H9 (cell line): ENCODE data around the gene WNT9A. TPM values are rescaled to one million over a fixed set of nuclear protein-coding genes. Genes with fewer than 3 reads are reported as not detected.

Source experiments
- DNase-seq: peaks from one replicate; pipeline ENCODE4 v3.0.0-alpha.2; 2017
- H2AFZ ChIP-seq: one replicate; pipeline ENCODE4 v1.6.1; 2013; ENCODE audit warnings: mild to moderate bottlenecking, low read length, control low read depth, moderate library complexity
- H2AK5ac ChIP-seq: 2 replicates; pipeline ENCODE4 v1.6.1; 2013; ENCODE audit warnings: low read length, control low read depth, mixed read lengths; ENCODE audit not compliant: insufficient read length
- H2BK120ac ChIP-seq: one replicate; pipeline ENCODE4 v1.6.1; 2013; ENCODE audit warnings: low read depth, mild to moderate bottlenecking, low read length, control low read depth, inconsistent platforms; ENCODE audit not compliant: poor library complexity, severe bottlenecking
- H2BK12ac ChIP-seq: 2 replicates; pipeline ENCODE4 v1.6.1; 2013; ENCODE audit warnings: low read length, control low read depth, mixed read lengths, low read depth; ENCODE audit not compliant: insufficient read length
- H2BK15ac ChIP-seq: 2 replicates; pipeline ENCODE4 v1.6.1; 2013; ENCODE audit warnings: low read depth, low read length, control low read depth
- H2BK20ac ChIP-seq: one replicate; pipeline ENCODE4 v1.6.1; 2013; ENCODE audit warnings: low read depth, mild to moderate bottlenecking, low read length, control low read depth, inconsistent platforms; ENCODE audit not compliant: poor library complexity, severe bottlenecking
- H2BK5ac ChIP-seq: 2 replicates; pipeline ENCODE4 v1.6.1; 2013; ENCODE audit warnings: low read length, control low read depth, mixed read lengths; ENCODE audit not compliant: insufficient read length
- H3K14ac ChIP-seq: 2 replicates; pipeline ENCODE4 v1.6.1; 2013; ENCODE audit warnings: low read length, control low read depth; ENCODE audit not compliant: insufficient read depth
- H3K18ac ChIP-seq: 2 replicates; pipeline ENCODE4 v1.6.1; 2013; ENCODE audit warnings: low read depth, mild to moderate bottlenecking, mixed read lengths, low read length, control low read depth; ENCODE audit not compliant: insufficient read length
- H3K23ac ChIP-seq: 2 replicates; pipeline ENCODE4 v1.6.1; 2013; ENCODE audit warnings: low read length, control low read depth, mixed read lengths, low read depth; ENCODE audit not compliant: insufficient read length
- H3K23me2 ChIP-seq: 2 replicates; pipeline ENCODE4 v1.6.1; 2013; ENCODE audit warnings: low read depth, mild to moderate bottlenecking, mixed read lengths, low read length, control low read depth; ENCODE audit not compliant: insufficient read length, poor library complexity, severe bottlenecking
- H3K27ac ChIP-seq: 2 replicates; pipeline ENCODE4 v1.5.1; 2013; ENCODE audit warnings: low read length, control low read depth, mixed read lengths, low read depth; ENCODE audit not compliant: insufficient read length
- H3K27me3 ChIP-seq: 2 replicates; pipeline ENCODE4 v1.6.1; 2013; ENCODE audit warnings: low read length, control low read depth, inconsistent platforms; ENCODE audit not compliant: insufficient read depth
- H3K4ac ChIP-seq: 2 replicates; pipeline ENCODE4 v1.6.1; 2013; ENCODE audit warnings: low read depth, mild to moderate bottlenecking, control low read depth, inconsistent platforms, low read length, moderate library complexity
- H3K4me1 ChIP-seq: 2 replicates; pipeline ENCODE4 v1.6.1; 2013; ENCODE audit warnings: low read length, control low read depth, inconsistent platforms; ENCODE audit not compliant: insufficient read depth
- H3K4me2 ChIP-seq: 2 replicates; pipeline ENCODE4 v1.6.1; 2013; ENCODE audit warnings: low read length, control low read depth, mixed read lengths; ENCODE audit not compliant: insufficient read length, insufficient read depth
- H3K56ac ChIP-seq: 2 replicates; pipeline ENCODE4 v1.6.1; 2013; ENCODE audit warnings: low read depth, mild to moderate bottlenecking, mixed read lengths, low read length, control low read depth; ENCODE audit not compliant: insufficient read length
- H3K79me1 ChIP-seq: 2 replicates; pipeline ENCODE4 v1.6.1; 2013; ENCODE audit warnings: low read depth, mild to moderate bottlenecking, moderate library complexity, low read length, control low read depth, inconsistent platforms; ENCODE audit not compliant: insufficient read depth, poor library complexity, severe bottlenecking
- H3K79me2 ChIP-seq: 2 replicates; pipeline ENCODE4 v1.6.1; 2013; ENCODE audit warnings: low read length, control low read depth, inconsistent platforms; ENCODE audit not compliant: insufficient read depth
- H3K9ac ChIP-seq: 2 replicates; pipeline ENCODE4 v1.6.1; 2013; ENCODE audit warnings: low read length, control low read depth, mixed read lengths; ENCODE audit not compliant: insufficient read length; ENCODE audit errors: extremely low read depth
- H3K9me3 ChIP-seq: one replicate; pipeline ENCODE4 v1.6.1; 2013; ENCODE audit warnings: low read depth, low read length, inconsistent platforms; ENCODE audit not compliant: control insufficient read depth
- H3T11ph ChIP-seq: one replicate; pipeline ENCODE4 v1.6.1; 2013; ENCODE audit warnings: mild to moderate bottlenecking, low read length, control low read depth, inconsistent platforms
- H4K20me1 ChIP-seq: one replicate; pipeline ENCODE4 v1.6.1; 2013; ENCODE audit not compliant: control insufficient read depth, insufficient read length, insufficient read depth
- H4K5ac ChIP-seq: 2 replicates; pipeline ENCODE4 v1.6.1; 2013; ENCODE audit warnings: low read depth, mild to moderate bottlenecking, mixed read lengths, low read length, control low read depth; ENCODE audit not compliant: insufficient read length
- H4K8ac ChIP-seq: replicated peaks from 2 replicates; pipeline ENCODE4 v1.6.1; 2013; ENCODE audit warnings: low read length, control low read depth, mixed read lengths, low read depth; ENCODE audit not compliant: insufficient read length
- H4K91ac ChIP-seq: 2 replicates; pipeline ENCODE4 v1.6.1; 2013; ENCODE audit warnings: low read depth, mild to moderate bottlenecking, moderate library complexity, mixed read lengths, low read length, control low read depth; ENCODE audit not compliant: insufficient read length
- H3K27ac Mint-ChIP-seq, 3 experiments: 2 replicates in 2 of 3; 3 replicates in 1 of 3; pipeline ENCODE4 v1.8.0; 2020 to 2021; ENCODE audit warnings: mixed read lengths in 3 of 3, mild to moderate bottlenecking in 1 of 3, moderate library complexity in 1 of 3
- H3K27me3 Mint-ChIP-seq: 2 replicates; pipeline ENCODE4 v1.8.0; 2021; ENCODE audit warnings: low read depth, mild to moderate bottlenecking, moderate library complexity, mixed read lengths
- H3K36me3 Mint-ChIP-seq, 3 experiments: 2 replicates in 2 of 3; 3 replicates in 1 of 3; pipeline ENCODE4 v1.8.0; 2020 to 2021; ENCODE audit warnings: low read depth in 3 of 3, mixed read lengths in 3 of 3; ENCODE audit not compliant: insufficient read depth in 1 of 3
- H3K4me1 Mint-ChIP-seq, 2 experiments: 2 replicates each; pipeline ENCODE4 v1.8.0; 2020; ENCODE audit warnings: mixed read lengths in 2 of 2
- H3K4me3 Mint-ChIP-seq, 2 experiments: 2 replicates in 1 of 2; 3 replicates in 1 of 2; pipeline ENCODE4 v1.8.0; 2020 to 2021; ENCODE audit warnings: mild to moderate bottlenecking in 2 of 2, mixed read lengths in 2 of 2, moderate library complexity in 1 of 2
- H3K9me3 Mint-ChIP-seq, 2 experiments: 2 replicates in 1 of 2; 3 replicates in 1 of 2; pipeline ENCODE4 v1.8.0; 2020; ENCODE audit warnings: mild to moderate bottlenecking in 2 of 2, mixed read lengths in 2 of 2, moderate library complexity in 1 of 2
- WGBS: extraction: QIAGEN DNeasy Blood & Tissue Kit; methylation state at CpG from one replicate; pipeline ENCODE4 v1.1.7; 2013; ENCODE audit warnings: missing lambda C conversion rate, low lambda C conversion rate, mixed read lengths; ENCODE audit not compliant: insufficient read length; ENCODE audit errors: extremely low coverage; 5-methylcytosine and 5-hydroxymethylcytosine counted together
- total RNA-seq: library from RNA; stranded (reverse); gene quantifications from 2 replicates; pipeline ENCODE4 v1.2.1, GENCODE V29; 2021
- TF ChIP-seq, protein P1 (sequence below): fragments of 200-600 bp; sonication (generic); conservative IDR thresholded peaks from 3 replicates; pipeline ENCODE4 v1.8.0; 2021; ENCODE audit warnings: antibody characterized with exemption, mild to moderate bottlenecking

WNT9A gene
- total RNA-seq, 1 experiment from 2014 or later = 0.77 TPM

DNA sequence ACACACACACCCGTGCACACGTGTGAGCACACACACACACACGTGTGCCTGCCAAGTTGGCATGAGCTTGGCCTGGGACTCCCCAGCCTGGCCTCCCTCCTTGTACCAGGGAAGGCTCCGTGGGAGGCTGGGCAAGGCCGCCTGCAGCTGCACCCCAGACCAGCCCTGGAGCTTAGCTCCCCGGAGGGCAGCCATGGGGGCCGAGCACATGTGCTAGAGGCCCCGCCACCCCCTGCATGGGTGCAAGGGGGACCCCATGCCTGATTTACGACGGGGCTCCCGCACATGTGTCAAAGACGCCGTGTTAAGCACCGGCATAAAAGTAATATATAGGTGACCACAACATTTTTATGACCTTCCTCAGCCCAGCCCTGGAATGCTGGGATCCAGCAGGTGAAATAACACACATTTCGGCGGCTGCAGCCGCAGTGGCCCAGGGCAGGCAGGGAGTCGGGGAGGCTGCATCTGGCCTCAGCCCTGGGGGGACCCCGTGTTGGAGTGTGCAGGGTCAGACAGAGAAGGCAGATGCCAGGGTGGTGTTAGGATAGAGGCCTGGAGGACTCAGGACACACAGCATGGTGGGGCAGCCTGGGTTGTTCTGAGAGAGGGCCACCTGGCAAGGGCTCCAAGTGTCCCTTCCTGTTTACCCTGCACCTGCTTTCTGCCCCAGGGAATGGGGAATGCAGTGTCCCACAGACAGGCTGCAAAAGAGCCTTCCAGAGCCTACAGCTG, 56.3 kb downstream of the WNT9A start:
- Histone ChIP-seq H3K23me2 (no peaks in the 10 kb centered on the region), H3K9me3 (no peaks in the 10 kb centered on the region), H3K79me1 (no peaks in the 10 kb centered on the region), H3K79me2 (no peaks in the 10 kb centered on the region), H2BK12ac (no peak overlapping the region), H3K4me1 (no peaks in the 10 kb centered on the region), H3T11ph (no peak overlapping the region), H2AFZ (no peak overlapping the region), H3K27me3 (no peaks in the 10 kb centered on the region), H3K18ac (no peak overlapping the region), H3K23ac (no peak overlapping the region), H4K5ac (no peak overlapping the region), H3K27ac (no peak overlapping the region), H4K8ac (no peak overlapping the region), H2BK20ac (no peak overlapping the region), H4K91ac (no peak overlapping the region), H3K4me2 (no peak overlapping the region), H3K14ac (no peak overlapping the region; the same call in 1 of the 2 replicates), H2BK15ac (no peak overlapping the region), H4K20me1 (no peaks in the 10 kb centered on the region), H2BK5ac (no peak overlapping the region), H3K56ac (no peak overlapping the region), H3K9ac (no peak overlapping the region), H2BK120ac (no peak overlapping the region), H2AK5ac (no peak overlapping the region), H3K4ac (no peak overlapping the region)
- H3K4me1 Mint-ChIP-seq = peaks cover 11 to 26% of the 10 kb centered on the region in 2 experiments
- no peak for DNase-seq
- no CpG with 5 or more reads among the region's 19 CpGs for WGBS
- TF ChIP-seq, protein P1, sequence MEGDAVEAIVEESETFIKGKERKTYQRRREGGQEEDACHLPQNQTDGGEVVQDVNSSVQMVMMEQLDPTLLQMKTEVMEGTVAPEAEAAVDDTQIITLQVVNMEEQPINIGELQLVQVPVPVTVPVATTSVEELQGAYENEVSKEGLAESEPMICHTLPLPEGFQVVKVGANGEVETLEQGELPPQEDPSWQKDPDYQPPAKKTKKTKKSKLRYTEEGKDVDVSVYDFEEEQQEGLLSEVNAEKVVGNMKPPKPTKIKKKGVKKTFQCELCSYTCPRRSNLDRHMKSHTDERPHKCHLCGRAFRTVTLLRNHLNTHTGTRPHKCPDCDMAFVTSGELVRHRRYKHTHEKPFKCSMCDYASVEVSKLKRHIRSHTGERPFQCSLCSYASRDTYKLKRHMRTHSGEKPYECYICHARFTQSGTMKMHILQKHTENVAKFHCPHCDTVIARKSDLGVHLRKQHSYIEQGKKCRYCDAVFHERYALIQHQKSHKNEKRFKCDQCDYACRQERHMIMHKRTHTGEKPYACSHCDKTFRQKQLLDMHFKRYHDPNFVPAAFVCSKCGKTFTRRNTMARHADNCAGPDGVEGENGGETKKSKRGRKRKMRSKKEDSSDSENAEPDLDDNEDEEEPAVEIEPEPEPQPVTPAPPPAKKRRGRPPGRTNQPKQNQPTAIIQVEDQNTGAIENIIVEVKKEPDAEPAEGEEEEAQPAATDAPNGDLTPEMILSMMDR = no peak
- H3K9me3 Mint-ChIP-seq = no peaks in the 10 kb centered on the region
- no peak overlapping the region for H3K4me3 Mint-ChIP-seq
- no peaks in the 10 kb centered on the region for H3K27me3 Mint-ChIP-seq
- H3K27ac Mint-ChIP-seq = peak overlapping the region in 1 of 3 experiments; percentile 52; a peak in 1 of 7 replicates
- no peaks in the 10 kb centered on the region for H3K36me3 Mint-ChIP-seq
